Transverse colon (tissue), 3 donors: ENCODE data around the gene MEGF10.

ENCODE experiments used
- POLR2A ChIP-seq: fragments of 450-650 bp; IDR thresholded peaks from one replicate; pipeline ENCODE4 v1.6.1; 2016; ENCODE audit warnings: antibody characterized with exemption, mild to moderate bottlenecking, moderate library complexity
- TF ChIP-seq, protein P1 (sequence below), 5 experiments: fragments of 200-600 bp in 3 of 5; fragments of 450-650 bp in 2 of 5; sonication (generic) in 3 of 5; IDR thresholded peaks; 1 replicate in 2 of 5; 2 replicates in 3 of 5; pipeline ENCODE4 v1.5.1; 2016 to 2017; ENCODE audit warnings: antibody characterized with exemption in 5 of 5, inconsistent platforms in 3 of 5, mild to moderate bottlenecking in 2 of 5, moderate library complexity in 1 of 5

- TF ChIP-seq, protein P1, sequence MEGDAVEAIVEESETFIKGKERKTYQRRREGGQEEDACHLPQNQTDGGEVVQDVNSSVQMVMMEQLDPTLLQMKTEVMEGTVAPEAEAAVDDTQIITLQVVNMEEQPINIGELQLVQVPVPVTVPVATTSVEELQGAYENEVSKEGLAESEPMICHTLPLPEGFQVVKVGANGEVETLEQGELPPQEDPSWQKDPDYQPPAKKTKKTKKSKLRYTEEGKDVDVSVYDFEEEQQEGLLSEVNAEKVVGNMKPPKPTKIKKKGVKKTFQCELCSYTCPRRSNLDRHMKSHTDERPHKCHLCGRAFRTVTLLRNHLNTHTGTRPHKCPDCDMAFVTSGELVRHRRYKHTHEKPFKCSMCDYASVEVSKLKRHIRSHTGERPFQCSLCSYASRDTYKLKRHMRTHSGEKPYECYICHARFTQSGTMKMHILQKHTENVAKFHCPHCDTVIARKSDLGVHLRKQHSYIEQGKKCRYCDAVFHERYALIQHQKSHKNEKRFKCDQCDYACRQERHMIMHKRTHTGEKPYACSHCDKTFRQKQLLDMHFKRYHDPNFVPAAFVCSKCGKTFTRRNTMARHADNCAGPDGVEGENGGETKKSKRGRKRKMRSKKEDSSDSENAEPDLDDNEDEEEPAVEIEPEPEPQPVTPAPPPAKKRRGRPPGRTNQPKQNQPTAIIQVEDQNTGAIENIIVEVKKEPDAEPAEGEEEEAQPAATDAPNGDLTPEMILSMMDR (IDR thresholded peaks at IDR 0.05) = no peak
- TF ChIP-seq POLR2A = no peak
These were observed 180.6 kb downstream of the MEGF10 start for GRCh38 chr5:127471211-127471610.
